DMS114 treated with DMSO at 0.1 percent for 48 hours (cell line): ENCODE data around the gene CCDC85C.

ENCODE experiments used
- DNase-seq: peaks from one replicate; lab custom pipeline; 2025; ENCODE audit not compliant: unreplicated experiment; lab: John Stamatoyannopoulos, UW

Gene CCDC85C

GRCh38 chr14:99479906-99480869 is 123.8 kb downstream of the CCDC85C start, which contains the start of gene SETD3:
Gene SETD3 (minus strand): TSS chr14:99480859. CDS start chr14:99465805, 15,054 bp downstream.
- DNase-seq = no peak

- no peak for DNase-seq
These were observed 124.7 kb downstream of the CCDC85C start for GRCh38 chr14:99479160-99479905.

GRCh38 chr14:99478128-99478527 is 125.9 kb downstream of the CCDC85C start:
- DNase-seq = no peak

GRCh38 chr14:99476864-99477263 is 127.1 kb downstream of the CCDC85C start:
- DNase-seq = no peak

- no peak for DNase-seq
These were observed 128.3 kb downstream of the CCDC85C start for GRCh38 chr14:99475660-99476059.

- no peak for DNase-seq
These were observed 128.8 kb downstream of the CCDC85C start for GRCh38 chr14:99475179-99475578.

GRCh38 chr14:99473458-99473857 is 130.5 kb downstream of the CCDC85C start:
- DNase-seq = no peak

- no peak for DNase-seq
These were observed 131.1 kb downstream of the CCDC85C start for GRCh38 chr14:99472937-99473336.

GRCh38 chr14:99471731-99472130 is 132.3 kb downstream of the CCDC85C start:
- no peak for DNase-seq

- DNase-seq = no peak
These were observed 135.0 kb downstream of the CCDC85C start for GRCh38 chr14:99468836-99469592.

- no peak for DNase-seq
These were observed 135.9 kb downstream of the CCDC85C start for GRCh38 chr14:99468081-99468480.

- no peak for DNase-seq
These were observed 136.5 kb downstream of the CCDC85C start for GRCh38 chr14:99467336-99468078.

- DNase-seq = no peak
These were observed 137.2 kb downstream of the CCDC85C start for GRCh38 chr14:99466758-99467157.

GRCh38 chr14:99465288-99465687 is 138.7 kb downstream of the CCDC85C start:
- no peak for DNase-seq

- no peak for DNase-seq
These were observed 140.0 kb downstream of the CCDC85C start for GRCh38 chr14:99463974-99464373.

- no peak for DNase-seq
These were observed 141.8 kb downstream of the CCDC85C start for GRCh38 chr14:99462210-99462609.

GRCh38 chr14:99461411-99462085 is 142.5 kb downstream of the CCDC85C start:
- no peak for DNase-seq

GRCh38 chr14:99460793-99461192 is 143.2 kb downstream of the CCDC85C start:
- no peak for DNase-seq

- DNase-seq = no peak
These were observed 144.4 kb downstream of the CCDC85C start for GRCh38 chr14:99459481-99460100.
